Natural killer cell (primary cell): ENCODE results near the gene ODF2L. TPM values are rescaled to one million over a fixed set of nuclear protein-coding genes. Genes with fewer than 3 reads are reported as not detected.
A peak's percentile ranks its signal among the peaks of the same experiment; 100 is the strongest.

Experiments used
- ATAC-seq, 3 donors: fragments of 150-1000 bp in 2 of 3; fragments of 200-7000 bp in 1 of 3; cut with Tn5 transposase; 1 replicate in 1 of 3; 2 replicates in 2 of 3; pipeline ENCODE4 v1.10.0; 2021; ENCODE audit warnings: mild to moderate bottlenecking in 2 of 3, moderate library complexity in 2 of 3
- DNase-seq, 2 donors: peaks; one replicate each; pipeline versions ENCODE4 v3.0.0 to v3.0.0-alpha.2; 2013 to 2021; ENCODE audit warnings: mixed read lengths in 1 of 2
- H3K27ac ChIP-seq: one replicate; pipeline ENCODE4 v1.5.1; 2013; ENCODE audit warnings: mild to moderate bottlenecking, low read length
- H3K27me3 ChIP-seq: one replicate; pipeline ENCODE4 v1.6.1; 2013; ENCODE audit warnings: low read length; ENCODE audit not compliant: control insufficient read depth, insufficient read depth
- H3K36me3 ChIP-seq: one replicate; pipeline ENCODE4 v1.6.1; 2013; ENCODE audit warnings: low read length; ENCODE audit not compliant: control insufficient read depth, insufficient read depth
- H3K4me1 ChIP-seq: one replicate; pipeline ENCODE4 v1.6.1; 2013; ENCODE audit warnings: low read length; ENCODE audit not compliant: control insufficient read depth, insufficient read depth
- H3K4me3 ChIP-seq: one replicate; pipeline ENCODE4 v1.5.1; 2013; ENCODE audit warnings: low read length
- H3K9me3 ChIP-seq: one replicate; pipeline ENCODE4 v1.6.1; 2013; ENCODE audit warnings: low read length; ENCODE audit not compliant: control insufficient read depth, insufficient read depth
- H3K27ac Mint-ChIP-seq, 2 donors: one replicate each; pipeline ENCODE4 v1.8.0; 2022; ENCODE audit warnings: mild to moderate bottlenecking in 2 of 2, mixed read lengths in 2 of 2, moderate library complexity in 1 of 2
- H3K27me3 Mint-ChIP-seq, 2 donors: one replicate each; pipeline ENCODE4 v1.8.0; 2022; ENCODE audit warnings: low read depth in 2 of 2, mixed read lengths in 2 of 2
- H3K36me3 Mint-ChIP-seq: one replicate; pipeline ENCODE4 v1.8.0; 2022; ENCODE audit warnings: mixed read lengths
- H3K4me1 Mint-ChIP-seq, 2 donors: one replicate each; pipeline ENCODE4 v1.8.0; 2022; ENCODE audit warnings: mixed read lengths in 2 of 2
- H3K4me3 Mint-ChIP-seq: one replicate; pipeline ENCODE4 v1.8.0; 2022; ENCODE audit warnings: mild to moderate bottlenecking, moderate library complexity, mixed read lengths
- H3K9me3 Mint-ChIP-seq, 2 donors: one replicate each; pipeline ENCODE4 v1.8.0; 2022; ENCODE audit warnings: mixed read lengths in 2 of 2
- CTCF ChIP-seq: fragments of 200-600 bp; IDR thresholded peaks from one replicate; pipeline ENCODE4 v1.8.0; 2022; ENCODE audit warnings: antibody characterized with exemption
- WGBS: methylation state at CpG from one replicate; pipeline ENCODE4 v1.1.7; 2013; ENCODE audit warnings: missing lambda C conversion rate; ENCODE audit not compliant: insufficient coverage; 5-methylcytosine and 5-hydroxymethylcytosine counted together
- intact Hi-C: fragments of 100-400 bp; cut with micrococcal nuclease; formaldehyde crosslinking; loops from one replicate; pipeline ENCODE4 v1.14.2; 2022
- total RNA-seq, 4 donors: library from RNA; stranded (reverse); fragments of 120-200 nt in 1 of 4; gene quantifications; one replicate each; pipeline versions ENCODE4 v1.2.3 to v1.2.4, GENCODE V29; 2013 to 2022

The ODF2L gene
- total RNA-seq, 3 donors from 2014 or later (not counting 1 experiment from before 2014, with no cell fraction given), result 79.7 to 102 (median 82.0) TPM

DNA sequence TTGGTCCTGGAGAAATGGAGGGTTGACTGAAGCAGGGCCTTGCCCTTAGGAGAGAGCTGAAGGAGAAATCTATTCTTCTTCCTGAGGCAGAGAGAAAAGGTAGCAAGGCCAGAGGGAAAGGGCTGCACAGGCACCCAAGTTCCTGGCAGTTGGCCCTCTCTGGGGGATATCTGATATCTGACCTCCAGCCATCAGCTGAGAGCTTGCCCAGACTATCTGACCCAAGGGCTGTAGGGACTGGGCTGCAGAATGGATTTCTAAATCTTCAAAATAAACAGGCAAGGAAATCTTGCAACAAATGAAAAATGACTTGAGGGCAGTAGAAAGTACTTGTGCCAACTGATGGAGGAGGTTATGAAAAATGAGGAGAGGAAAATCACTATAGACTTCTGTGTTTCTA is 27.4 kb upstream of the ODF2L start:
- intact Hi-C loops, result no loop called here
- H3K27me3 ChIP-seq, result peaks cover 2% of the 10 kb centered on the region
- ATAC-seq (no peak), DNase-seq (no peak)
- H3K9me3 Mint-ChIP-seq, result no peaks in the 10 kb centered on the region
- TF ChIP-seq CTCF, result no peak
- no peak overlapping the region for H3K27ac ChIP-seq
- peaks cover 6% of the 10 kb centered on the region in 2 donors for H3K4me1 Mint-ChIP-seq
- H3K27me3 Mint-ChIP-seq, result peaks cover 12 to 47% of the 10 kb centered on the region in 2 donors
- no peaks in the 10 kb centered on the region for H3K36me3 ChIP-seq
- no peak overlapping the region for H3K4me3 ChIP-seq
- H3K4me1 ChIP-seq, result no peaks in the 10 kb centered on the region
- no peaks in the 10 kb centered on the region for H3K9me3 ChIP-seq
- no peak overlapping the region for H3K4me3 Mint-ChIP-seq
- no peak overlapping the region for H3K27ac Mint-ChIP-seq
- H3K36me3 Mint-ChIP-seq, result no peaks in the 10 kb centered on the region

DNA sequence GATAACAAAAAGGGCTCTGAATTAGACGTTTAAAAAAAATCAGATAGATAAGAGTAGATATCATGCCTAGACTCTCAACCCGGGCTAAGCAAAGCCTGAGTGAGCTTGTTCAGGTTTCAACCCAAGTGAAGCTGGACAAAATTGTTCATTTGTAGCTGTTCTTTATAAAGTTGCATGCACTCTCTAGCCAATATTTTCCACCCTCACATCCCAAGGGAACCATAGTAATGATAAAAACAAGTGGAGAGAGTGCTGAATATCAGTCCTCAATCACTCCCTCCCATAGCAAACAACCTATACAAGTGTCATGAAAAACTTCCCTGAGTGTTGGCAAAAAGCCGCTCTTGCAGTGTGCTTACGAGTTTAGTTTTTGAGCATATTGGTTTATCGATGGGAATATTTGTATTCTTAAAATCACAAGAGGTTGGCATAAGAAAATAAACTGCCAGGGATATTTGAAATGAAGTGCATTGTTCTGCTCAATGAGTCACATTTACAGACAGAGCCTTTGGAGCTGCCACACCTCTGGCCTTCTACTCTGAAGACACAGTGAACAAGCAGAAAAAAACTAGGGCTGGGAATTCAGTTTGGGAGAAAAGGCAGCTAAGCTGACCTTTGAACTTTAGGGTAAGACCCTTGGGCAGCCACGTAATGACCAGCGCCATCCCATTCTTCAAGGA is 25.6 kb upstream of the ODF2L start:
- ATAC-seq (no peak), DNase-seq (no peak)
- H3K4me1 ChIP-seq, result no peaks in the 10 kb centered on the region
- WGBS, result 87% methylated on average over 7 of the region's 7 CpGs
- TF ChIP-seq CTCF, result no peak
- H3K36me3 ChIP-seq, result no peaks in the 10 kb centered on the region
- H3K27ac ChIP-seq, result no peak overlapping the region
- Mint-ChIP-seq H3K27me3 (peaks cover 10 to 47% of the 10 kb centered on the region in 2 donors), H3K27ac (no peak overlapping the region), H3K4me3 (no peak overlapping the region), H3K36me3 (no peaks in the 10 kb centered on the region), H3K9me3 (no peaks in the 10 kb centered on the region), H3K4me1 (peaks cover 6% of the 10 kb centered on the region in 2 donors)
- no peaks in the 10 kb centered on the region for H3K9me3 ChIP-seq
- intact Hi-C loops, result no loop called here
- H3K4me3 ChIP-seq, result no peak overlapping the region
- H3K27me3 ChIP-seq, result peaks cover 2% of the 10 kb centered on the region

GRCh38 chr1:86419277-86419903 is 23.3 kb upstream of the ODF2L start:
- Histone ChIP-seq H3K36me3 (no peaks in the 10 kb centered on the region), H3K4me1 (no peaks in the 10 kb centered on the region), H3K27me3 (peaks cover 2% of the 10 kb centered on the region), H3K27ac (no peak overlapping the region), H3K4me3 (no peak overlapping the region), H3K9me3 (no peaks in the 10 kb centered on the region)
- Mint-ChIP-seq H3K4me3 (peak overlapping the region; percentile 63), H3K9me3 (no peaks in the 10 kb centered on the region), H3K27me3 (peaks cover 8 to 31% of the 10 kb centered on the region in 2 donors), H3K4me1 (peaks cover 6% of the 10 kb centered on the region in 2 donors), H3K27ac (peak overlapping the region in 1 of 2 donors; percentile 61), H3K36me3 (no peaks in the 10 kb centered on the region)
- ATAC-seq (peak in 2 of 3 donors; percentile 50 to 63), DNase-seq (peak in 1 of 2 donors; percentile 71)
- TF ChIP-seq CTCF, result peak; percentile 34
- 15% methylated on average over 4 of the region's 4 CpGs for WGBS
- intact Hi-C loops, result no loop called here
